Eye (tissue), 1 donor: ENCODE data around the gene RIPOR2.

Source experiments
- DNase-seq: peaks from one replicate; pipeline ENCODE4 v3.0.0-alpha.2; 2015

Gene RIPOR2, protein sequence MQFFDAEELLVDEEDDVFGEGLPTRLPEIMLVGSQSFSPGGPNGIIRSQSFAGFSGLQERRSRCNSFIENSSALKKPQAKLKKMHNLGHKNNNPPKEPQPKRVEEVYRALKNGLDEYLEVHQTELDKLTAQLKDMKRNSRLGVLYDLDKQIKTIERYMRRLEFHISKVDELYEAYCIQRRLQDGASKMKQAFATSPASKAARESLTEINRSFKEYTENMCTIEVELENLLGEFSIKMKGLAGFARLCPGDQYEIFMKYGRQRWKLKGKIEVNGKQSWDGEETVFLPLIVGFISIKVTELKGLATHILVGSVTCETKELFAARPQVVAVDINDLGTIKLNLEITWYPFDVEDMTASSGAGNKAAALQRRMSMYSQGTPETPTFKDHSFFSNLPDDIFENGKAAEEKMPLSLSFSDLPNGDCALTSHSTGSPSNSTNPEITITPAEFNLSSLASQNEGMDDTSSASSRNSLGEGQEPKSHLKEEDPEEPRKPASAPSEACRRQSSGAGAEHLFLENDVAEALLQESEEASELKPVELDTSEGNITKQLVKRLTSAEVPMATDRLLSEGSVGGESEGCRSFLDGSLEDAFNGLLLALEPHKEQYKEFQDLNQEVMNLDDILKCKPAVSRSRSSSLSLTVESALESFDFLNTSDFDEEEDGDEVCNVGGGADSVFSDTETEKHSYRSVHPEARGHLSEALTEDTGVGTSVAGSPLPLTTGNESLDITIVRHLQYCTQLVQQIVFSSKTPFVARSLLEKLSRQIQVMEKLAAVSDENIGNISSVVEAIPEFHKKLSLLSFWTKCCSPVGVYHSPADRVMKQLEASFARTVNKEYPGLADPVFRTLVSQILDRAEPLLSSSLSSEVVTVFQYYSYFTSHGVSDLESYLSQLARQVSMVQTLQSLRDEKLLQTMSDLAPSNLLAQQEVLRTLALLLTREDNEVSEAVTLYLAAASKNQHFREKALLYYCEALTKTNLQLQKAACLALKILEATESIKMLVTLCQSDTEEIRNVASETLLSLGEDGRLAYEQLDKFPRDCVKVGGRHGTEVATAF

DNA sequence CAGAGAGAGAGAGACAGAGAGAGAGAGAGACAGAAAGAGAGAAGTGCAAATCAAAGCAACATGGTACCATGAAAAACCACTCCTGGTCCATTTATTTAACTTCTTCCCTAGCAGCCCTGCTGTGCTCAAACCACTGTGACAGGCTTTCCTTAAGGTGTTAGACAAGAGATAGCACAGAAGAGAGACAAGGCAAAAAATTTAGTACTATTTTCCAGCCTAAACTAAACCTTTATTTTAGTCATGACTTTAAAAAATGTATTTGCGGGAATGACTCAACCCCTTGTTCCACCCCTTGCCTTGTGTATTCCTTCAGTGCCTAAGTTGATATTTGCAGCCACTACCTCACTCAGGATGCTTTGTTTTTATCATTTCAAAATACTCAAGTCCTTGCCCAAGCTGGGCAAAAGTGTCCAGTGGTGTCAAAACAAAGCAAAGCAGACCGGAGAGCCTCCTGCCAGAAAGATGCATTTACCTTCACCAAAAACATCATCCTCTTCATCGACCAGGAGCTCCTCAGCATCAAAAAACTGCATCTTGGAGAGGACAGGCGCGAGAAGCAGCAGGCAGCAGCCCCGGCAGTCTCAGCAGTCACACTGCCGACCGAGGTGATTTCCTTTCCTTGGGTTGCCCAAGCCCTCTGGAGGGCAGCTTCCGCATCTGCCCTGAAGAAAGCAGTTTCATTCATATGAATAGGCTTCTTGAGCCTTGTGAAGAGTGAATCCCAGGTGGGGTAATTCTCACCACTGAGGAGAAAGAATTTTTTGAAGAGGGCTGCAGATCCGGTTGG lies at the start of gene RIPOR2:
TSS of gene RIPOR2 (minus strand) at position 595 of the 787 bp plus-strand sequence. CDS start at position 533, 62 bp downstream.
- no peak for DNase-seq

DNA sequence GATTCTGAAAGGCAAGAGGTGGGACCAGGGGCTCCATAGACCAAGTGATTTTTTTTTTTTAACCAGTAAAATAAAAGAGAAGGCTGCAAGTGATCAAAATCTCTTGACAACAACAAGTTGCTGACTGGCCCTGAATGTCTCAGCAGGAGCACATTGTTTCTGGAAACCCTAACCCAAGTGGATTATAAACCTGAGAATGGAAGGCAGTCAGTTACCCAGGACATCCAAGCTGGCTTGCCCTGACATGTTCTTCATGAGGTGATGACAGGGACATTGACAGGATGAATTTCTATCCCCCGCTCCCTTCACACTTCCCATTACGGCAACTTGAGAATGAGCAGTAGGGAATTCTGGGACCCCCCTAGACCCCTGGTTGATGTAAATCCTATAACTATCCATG lies 49.6 kb upstream of the RIPOR2 start:
- no peak for DNase-seq

DNA sequence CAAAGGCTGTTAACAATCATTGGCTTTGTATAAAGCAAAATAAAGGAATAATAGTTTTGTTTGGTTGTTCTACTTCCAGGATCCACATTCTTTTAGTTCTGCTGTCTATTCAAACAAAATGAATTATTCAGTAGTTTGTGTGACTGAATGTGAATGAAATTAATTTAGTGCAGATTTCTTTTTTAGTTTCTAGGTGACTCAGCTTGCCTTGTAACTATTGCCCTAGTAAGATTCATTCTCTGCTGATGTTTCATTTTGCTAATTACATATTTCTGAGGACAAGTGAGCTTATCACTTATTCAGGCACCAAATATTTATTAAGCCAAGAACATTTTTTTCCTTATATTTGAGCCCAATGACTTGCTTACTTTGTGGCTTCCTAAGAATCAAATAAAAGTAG lies 46.5 kb upstream of the RIPOR2 start:
- no peak for DNase-seq

DNA sequence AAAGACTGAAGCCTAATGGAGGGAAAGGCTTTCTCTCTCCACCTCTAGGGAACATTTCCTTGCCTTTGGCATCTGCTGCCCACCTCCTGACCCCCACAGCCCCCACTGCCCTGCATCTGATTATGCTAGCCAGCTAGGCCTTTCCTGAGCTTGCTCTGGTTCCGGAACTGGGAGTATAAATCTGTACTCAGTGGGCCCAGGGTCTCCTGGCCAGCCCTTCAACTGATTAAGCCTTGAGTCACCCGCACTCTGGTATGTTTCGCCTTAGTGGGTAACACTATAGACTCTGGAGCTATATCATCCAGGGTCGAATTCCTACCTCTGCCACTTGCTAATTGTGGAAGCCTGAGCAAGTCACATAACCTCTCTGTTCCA lies 45.6 kb upstream of the RIPOR2 start:
- peak; percentile 28 for DNase-seq

DNA sequence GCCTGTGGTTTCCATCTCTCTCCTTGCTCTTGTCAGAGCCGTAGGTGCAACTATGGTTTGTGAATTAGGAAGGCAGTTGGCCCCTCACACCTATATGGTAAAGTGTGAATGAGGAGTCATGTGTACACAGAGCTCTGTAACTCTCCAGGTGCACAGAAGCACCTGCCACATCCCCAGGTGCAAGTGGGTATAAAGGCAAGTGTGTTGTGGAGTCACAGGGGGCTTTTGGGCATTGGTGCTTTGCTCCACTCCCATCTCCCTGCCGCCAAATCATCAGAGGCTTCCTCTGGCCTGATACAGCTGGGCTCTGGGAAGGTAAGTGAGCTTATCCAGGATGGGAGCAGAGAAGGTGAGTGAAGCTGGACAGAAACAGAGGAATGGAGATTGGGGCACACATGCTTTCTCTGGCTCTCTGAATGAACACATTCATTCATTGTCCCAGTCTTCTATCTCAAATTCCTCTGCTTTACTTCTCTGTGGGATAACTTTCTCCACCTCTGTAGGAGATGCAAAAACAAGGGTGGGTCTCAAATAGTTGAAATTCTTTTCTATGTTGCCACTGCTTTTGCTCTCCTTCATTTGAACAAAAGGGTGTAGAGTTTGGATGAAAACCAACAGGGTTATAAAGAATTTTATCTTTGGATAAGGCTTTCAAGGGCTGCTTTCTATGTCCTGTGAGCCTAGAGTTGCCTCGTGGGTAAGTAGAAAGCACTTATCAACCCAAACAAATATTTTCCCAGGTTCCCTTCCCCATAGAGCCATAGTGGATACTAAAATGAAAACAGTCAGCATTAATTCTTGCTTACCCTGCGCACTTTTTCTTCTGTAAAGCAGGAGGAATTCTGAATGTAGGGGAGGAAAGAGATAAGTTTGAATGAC lies 45.0 kb upstream of the RIPOR2 start:
- DNase-seq, result peak; percentile 18

DNA sequence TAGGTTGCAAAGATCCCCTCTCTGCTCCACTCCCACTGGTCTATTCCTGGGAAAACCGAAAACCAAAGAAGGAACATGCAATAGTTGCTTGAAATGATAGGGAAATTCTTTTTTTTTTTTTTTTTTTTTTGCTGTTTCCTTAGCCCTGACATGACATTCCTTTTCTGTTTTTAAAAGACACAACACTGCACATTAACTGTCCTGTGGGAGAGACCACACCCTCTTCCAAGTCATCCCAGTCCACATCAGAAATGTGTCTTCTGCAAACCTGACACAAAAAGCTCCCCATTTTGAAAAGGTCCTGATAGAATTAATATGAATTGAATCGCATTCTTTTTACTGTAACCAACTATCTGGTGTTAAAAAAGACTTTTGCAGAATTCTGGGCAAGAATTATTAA lies 43.4 kb upstream of the RIPOR2 start:
- no peak for DNase-seq

DNA sequence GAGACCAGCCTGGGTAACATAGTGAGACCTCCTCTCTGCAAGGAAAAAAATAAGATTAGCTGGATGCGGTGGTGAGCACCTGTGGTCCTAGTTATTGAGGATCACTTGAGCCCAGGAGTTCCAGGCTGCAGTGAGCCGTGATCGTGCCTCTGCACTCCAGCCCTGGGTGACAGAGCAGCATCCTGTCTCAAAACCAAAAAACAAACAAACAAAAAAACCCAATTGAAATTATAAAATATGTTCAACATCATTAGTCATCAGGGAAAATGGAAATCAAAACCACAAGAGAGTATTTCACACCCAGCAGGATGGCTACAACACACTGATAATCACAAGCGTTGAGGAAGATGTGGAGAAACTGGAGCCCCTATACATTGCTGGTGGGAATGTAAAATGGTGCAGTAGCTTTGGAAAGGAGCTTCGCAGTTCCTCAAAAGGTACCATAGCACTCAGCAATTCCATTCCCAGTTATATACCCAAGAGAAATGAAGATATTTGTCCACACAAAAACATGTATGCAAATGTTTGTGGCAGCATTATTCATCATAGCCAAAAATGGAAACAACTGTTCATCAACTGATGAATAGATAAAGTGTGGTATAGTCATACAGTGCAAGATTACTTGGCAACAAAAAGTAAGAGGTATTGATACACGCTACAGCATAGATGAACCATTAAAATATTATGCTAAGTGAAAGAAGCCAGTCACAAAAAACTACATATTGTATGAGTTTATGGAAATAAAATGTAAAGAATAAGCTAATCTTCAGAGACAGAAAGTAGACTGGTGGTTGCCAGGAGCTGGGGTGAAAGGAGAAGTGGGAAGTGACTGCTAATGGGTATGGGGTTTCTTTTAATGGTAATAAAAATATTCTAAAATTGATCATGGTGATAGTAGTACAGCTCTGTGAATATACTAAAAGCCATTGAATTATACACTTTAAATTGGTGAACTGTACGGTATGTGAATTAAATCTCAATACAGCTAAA lies 38.7 kb upstream of the RIPOR2 start:
- no peak for DNase-seq

DNA sequence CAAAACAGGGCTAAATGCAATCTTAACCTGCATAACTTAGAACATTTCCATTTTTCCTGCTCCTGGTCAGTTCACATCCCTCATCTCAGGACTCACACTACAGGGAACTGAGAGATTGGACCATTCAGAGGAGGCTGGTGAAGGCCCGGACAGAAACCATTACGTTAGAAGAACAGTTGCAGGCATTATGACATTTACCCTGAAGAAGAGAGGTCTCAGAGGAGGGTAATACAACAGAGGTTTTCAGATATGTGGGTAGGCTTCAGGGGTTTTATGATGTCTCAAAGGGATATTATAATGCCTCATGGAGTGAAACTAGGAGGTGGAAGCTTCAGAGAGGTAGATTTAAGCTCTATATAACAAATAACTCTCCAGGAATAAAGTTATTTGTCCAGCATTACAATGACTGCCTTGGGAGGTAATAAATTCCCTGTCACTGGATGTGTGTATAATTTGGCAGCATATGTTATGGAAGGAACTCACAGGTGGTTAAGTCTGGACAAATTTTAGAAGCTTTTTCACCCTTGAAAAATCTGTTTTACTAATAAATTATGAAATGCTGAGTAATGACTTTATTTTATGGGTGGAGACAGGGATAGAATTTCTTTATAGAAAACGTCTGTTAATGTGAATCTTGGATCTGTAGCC lies 36.7 kb upstream of the RIPOR2 start:
- no peak for DNase-seq

DNA sequence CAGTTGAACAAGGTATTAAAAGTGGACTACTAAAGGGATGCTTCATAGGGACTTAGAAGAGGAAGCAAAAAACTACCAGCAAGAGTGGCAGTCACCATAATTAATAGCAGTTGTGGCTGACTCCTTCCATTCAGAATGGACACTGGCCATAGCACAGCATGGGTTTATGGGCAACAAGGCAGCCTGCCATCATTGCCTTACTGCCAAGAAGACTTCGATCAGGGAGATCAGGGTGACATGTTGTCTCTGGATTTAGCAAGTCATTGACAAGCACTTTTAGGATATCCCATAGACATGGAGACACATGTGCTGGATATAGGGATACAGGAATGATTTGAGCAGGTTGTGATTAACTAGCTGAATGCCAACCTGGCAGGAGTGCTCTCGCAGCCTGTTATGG lies 35.3 kb upstream of the RIPOR2 start:
- no peak for DNase-seq

DNA sequence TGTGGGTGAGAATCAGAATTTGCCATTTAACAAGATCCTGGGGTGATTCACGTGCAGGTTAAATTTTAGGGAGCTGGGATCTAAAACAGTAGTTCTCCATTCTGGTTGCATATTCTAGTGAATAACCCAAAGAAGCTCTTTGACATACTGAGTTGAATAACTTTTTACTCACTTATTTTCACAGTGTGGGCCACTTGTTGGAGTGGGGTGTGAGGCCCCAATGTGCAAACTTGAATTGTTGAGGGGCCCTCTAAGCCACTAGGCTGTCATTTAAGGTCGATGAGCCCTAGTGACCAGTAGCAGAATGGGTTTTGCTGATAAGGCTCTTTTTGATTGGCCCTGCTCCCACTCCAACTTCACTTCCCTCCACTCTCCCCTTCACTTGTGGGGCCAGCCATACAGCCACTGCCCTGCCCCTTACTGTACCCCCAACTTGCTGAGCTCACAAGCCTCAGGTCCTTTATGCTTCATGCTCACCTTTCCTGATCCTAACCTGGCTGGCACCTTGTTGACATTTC lies 33.6 kb upstream of the RIPOR2 start:
- no peak for DNase-seq

DNA sequence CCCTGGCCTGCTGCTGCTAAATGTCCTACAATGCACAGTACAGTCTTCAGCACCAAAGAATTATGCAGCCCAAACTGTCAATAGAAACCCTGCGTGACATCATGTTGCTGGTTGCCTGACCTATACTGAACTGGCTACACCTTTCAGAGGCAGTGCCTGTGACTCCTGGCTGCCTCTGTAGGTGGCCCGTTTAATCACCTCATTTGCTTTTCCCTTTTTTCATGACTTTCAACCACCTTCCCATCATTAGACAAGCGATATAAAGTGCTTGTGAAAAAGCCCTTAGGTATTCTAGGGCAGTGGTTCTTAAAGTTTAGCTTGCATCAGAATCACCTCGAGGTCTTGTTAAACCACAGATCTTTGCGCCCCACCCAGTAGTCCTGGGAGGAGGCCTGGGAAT lies 33.0 kb upstream of the RIPOR2 start:
- DNase-seq, result no peak

DNA sequence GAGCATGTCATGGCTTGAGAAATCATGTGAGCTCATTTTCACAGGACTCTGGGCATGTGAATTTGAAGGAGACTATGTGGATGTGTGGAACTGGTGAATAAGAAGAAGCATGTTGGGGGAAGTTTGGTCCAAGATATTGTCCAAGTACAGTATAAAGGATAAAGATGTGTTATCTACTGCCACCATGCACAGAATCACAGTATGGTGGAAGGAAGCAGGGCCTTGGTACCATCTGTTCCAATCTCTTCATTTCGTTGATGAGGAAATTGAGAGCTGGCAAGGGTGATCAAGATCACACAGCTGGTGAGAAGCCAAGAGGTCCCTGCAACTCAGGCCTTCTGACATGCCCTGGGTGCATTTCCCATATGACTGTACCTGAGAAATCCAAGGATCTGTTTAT lies 31.5 kb upstream of the RIPOR2 start:
- no peak for DNase-seq

DNA sequence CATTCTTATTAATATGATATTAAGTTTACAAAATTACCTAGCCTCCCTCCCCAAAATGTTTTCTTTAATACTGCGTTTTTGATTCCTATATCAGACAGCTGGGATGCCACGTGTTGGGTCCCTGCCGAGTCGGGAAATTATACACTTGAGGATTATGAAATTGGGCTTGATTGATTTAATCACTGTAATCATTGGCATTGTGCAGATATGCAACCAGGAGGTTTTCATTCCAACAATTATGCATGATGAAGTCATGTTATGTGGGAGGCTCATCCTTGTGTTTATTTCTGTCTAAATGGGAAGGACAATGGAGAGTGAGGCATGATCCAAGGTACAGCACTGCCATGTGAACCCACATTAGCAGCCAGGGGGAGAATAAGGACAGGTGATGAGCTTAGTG lies 30.6 kb upstream of the RIPOR2 start:
- DNase-seq, result no peak

DNA sequence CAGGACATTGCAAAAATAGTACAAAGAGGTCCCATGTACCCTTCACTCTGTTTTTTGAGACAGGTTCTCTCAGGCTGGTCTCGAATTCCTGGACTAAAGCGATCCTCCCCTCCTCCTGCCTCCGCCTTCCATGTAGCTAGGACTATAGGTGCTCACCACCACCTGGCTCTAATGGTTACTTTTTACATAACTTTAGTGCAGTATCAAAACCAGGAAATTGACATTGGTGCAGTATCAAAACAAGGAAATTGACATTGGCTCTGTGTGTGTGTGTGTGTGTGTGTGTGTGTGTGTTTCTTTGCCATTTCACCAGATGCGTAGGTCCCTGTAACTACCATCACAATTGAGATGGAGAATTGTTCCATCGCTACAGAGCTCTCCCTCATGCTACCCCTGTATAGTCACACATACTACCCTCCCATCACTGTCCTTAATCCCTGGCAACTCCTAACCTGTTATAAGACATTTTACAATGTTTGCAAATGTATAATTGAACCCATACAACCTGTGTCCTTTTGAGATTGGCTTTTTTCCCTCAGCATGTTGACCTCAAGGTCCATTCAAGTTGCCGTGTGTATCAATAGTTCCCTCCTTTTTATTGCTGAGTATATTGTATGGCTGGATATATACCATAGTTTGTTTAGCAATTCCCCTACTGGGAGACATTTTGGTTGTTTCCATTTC lies 28.3 kb upstream of the RIPOR2 start:
- DNase-seq, result no peak

DNA sequence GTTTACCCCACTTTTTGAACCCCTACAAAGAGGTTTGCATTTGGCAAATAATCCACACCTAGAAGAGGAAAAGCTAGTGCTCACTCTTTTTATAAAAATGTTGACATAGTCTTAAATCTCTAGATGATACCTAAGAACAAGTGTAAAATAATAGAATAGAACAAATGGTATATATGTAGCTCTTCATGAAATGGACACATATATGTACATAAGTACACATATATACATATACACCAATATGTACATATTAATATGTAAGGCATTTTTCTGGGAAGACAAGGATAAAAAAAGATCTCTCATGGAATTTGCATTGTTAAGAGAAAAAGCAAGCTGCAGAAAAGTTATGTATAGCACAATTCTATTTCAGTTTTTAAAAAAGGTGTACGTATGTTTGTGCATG lies 27.6 kb upstream of the RIPOR2 start:
- no peak for DNase-seq

DNA sequence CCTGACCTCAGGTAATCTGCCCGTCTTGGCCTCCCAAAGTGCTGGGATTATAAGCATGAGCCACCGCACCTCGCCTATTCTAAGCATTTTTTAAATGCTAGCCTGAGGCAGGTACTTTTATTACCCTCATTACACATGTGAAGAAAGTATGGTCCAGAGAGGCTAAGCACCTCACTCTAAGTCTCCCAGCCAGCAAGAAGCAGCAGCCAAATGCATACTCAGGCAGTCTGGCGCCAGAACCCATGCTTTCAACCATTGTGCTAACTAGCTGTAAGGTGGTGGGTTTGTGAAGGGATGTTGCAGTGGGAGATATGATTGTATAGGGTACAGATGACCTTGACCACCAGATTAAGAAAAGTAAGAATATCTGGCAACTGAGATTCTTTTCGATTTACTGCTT lies 26.1 kb upstream of the RIPOR2 start:
- DNase-seq, result no peak

DNA sequence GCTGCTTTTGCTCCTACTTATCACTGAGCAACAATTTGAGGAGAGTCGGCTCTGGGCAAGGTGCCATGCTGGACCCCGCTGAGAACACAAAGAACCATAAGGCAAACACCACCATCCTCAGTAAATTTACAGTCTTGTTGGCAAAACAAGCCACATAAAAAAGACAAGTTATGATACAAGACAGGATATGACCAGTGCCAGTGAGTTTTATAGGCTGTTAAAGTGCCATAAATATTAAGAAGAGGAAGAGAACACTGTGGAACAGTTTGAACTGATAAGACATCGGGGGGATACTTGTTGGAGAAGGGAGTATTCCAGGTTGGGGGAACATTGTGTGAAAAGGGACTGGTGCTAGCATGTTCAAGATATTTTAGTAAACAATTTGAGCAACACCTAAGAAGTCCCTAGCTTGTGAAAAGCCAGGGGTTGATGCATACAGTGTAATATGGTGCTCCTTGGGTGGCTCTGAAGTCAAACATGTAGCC lies 25.3 kb upstream of the RIPOR2 start:
- DNase-seq, result no peak

DNA sequence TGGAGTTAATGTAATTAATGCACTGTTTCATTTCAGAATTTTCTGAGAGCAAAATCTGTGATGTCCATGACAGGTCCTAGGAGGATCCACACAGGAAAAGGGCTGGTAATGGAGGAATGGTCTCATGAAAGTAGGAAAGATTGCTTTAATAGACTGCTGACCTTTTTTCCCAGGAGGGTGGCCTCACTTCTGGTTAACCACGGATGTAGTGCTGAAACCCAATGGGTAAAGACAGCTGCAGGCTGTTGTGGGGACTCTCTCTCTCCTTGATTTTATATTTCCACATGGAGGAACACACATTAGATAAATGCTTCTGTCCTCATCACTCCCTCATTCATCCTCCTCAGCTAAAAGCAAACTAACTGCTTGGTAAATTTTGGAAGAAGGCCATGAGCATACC lies 23.6 kb upstream of the RIPOR2 start:
- DNase-seq, result peak; percentile 64

DNA sequence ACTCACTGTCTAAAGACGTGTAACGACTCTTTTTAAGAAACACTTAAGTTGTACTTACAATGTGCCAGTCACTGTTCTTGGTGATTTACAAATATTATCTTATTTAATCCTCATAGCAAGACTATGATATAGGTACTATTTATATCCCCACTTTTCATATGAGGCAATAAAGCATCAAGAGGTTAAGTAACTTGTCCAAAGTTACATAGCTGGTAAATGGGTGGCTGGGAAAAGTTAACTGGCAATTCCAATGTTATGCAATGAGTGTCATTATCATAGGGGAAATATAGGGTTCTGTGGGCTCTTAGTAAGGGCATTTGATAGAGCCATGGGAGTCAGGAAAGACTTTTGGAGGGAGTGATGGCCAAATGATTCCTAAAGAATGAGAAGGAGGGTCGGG lies 21.4 kb upstream of the RIPOR2 start:
- no peak for DNase-seq
